Activated CD4-positive, alpha-beta memory T cell treated with anti-CD3 and anti-CD28 coated beads, Interleukin-2, amount 10 ng/mL, durations not matched to agents 7 days and 5 days (primary cell): ENCODE results near the gene PMPCA. TPM values are rescaled to one million over a fixed set of nuclear protein-coding genes. Genes with fewer than 3 reads are reported as not detected.

Experiments
- CTCF ChIA-PET: fragments of 350-600 bp; sonication (Branson Sonifier 250); formaldehyde crosslinking; loops from one replicate; lab custom pipeline; 2021; ENCODE audit warnings: antibody characterized with exemption, inconsistent platforms; lab: Charles Lee
- POLR2A ChIA-PET: fragments of 350-600 bp; sonication (Branson Sonifier 250); formaldehyde crosslinking; loops from one replicate; lab custom pipeline; 2021; ENCODE audit warnings: antibody characterized with exemption; lab: Charles Lee
- DNase-seq: peaks from one replicate; pipeline ENCODE4 v3.0.0-alpha.2; 2020
- H3K27ac Mint-ChIP-seq: one replicate; pipeline ENCODE4 v1.8.0; 2021; ENCODE audit warnings: mild to moderate bottlenecking, mixed read lengths
- H3K27me3 Mint-ChIP-seq: one replicate; pipeline ENCODE4 v1.8.0; 2021; ENCODE audit warnings: mixed read lengths
- H3K36me3 Mint-ChIP-seq: one replicate; pipeline ENCODE4 v1.8.0; 2021; ENCODE audit warnings: low read depth, mixed read lengths
- H3K4me1 Mint-ChIP-seq: one replicate; pipeline ENCODE4 v1.8.0; 2021; ENCODE audit warnings: mixed read lengths
- H3K4me3 Mint-ChIP-seq: one replicate; pipeline ENCODE4 v1.8.0; 2021; ENCODE audit warnings: mild to moderate bottlenecking, mixed read lengths
- H3K9me3 Mint-ChIP-seq: one replicate; pipeline ENCODE4 v1.8.0; 2021; ENCODE audit warnings: mixed read lengths
- total RNA-seq, 2 experiments: library from RNA; stranded (reverse); gene quantifications; one replicate each; pipeline ENCODE4 v1.2.3, GENCODE V29; 2021

PMPCA gene
- total RNA-seq, 2 experiments from 2014 or later, result 56.6 to 62.2 TPM

GRCh38 chr9:136367296-136368145 lies 42.9 kb upstream of the PMPCA start:
- DNase-seq, result no peak
- Mint-ChIP-seq H3K27ac (no peak overlapping the region), H3K4me3 (no peak overlapping the region), H3K27me3 (no peaks in the 10 kb centered on the region), H3K36me3 (no peaks in the 10 kb centered on the region), H3K9me3 (no peaks in the 10 kb centered on the region), H3K4me1 (peaks cover 5% of the 10 kb centered on the region)
- CTCF ChIA-PET, result no interaction called here
- POLR2A ChIA-PET, result interaction anchor here (0.5 to 1.4 kb wide), 3 partner anchors 17 to 166 kb away, joined by 3 to 4 read pairs (median 4); no protein-coding TSS in a partner anchor

DNA sequence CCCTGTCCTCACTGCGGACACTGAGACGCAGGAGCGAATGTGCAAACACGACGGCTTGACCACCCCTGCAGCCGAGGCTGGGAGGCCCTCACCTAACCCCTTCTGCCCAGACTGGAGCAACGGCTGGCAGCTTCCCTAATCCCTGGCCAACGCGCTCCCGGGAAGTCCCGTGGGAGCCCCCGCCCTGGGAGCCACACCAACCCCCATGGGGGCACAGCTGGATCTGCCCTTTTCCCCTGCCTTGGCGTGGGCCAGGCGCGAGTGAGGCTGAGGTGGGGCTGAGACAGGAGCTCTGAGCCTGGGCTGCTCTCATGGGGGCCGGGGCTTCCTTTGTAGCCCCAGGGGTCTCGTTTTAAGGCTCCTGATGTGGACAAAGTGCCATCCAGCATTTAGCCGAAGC lies 42.3 kb upstream of the PMPCA start:
- ChIA-PET POLR2A (interaction anchor here (0.5 kb wide), 1 partner anchor 18 kb away, joined by 4 read pairs; no protein-coding TSS in a partner anchor), CTCF (no interaction called here)
- Mint-ChIP-seq H3K27me3 (no peaks in the 10 kb centered on the region), H3K4me3 (no peak overlapping the region), H3K27ac (no peak overlapping the region), H3K4me1 (no peaks in the 10 kb centered on the region), H3K9me3 (no peaks in the 10 kb centered on the region), H3K36me3 (no peaks in the 10 kb centered on the region)
- no peak for DNase-seq

- no peaks in the 10 kb centered on the region for H3K27me3 Mint-ChIP-seq
- ChIA-PET CTCF (no interaction called here), POLR2A (no interaction called here)
- no peaks in the 10 kb centered on the region for H3K4me1 Mint-ChIP-seq
- no peaks in the 10 kb centered on the region for H3K9me3 Mint-ChIP-seq
- no peaks in the 10 kb centered on the region for H3K36me3 Mint-ChIP-seq
- DNase-seq, result no peak
- H3K4me3 Mint-ChIP-seq, result no peak overlapping the region
- H3K27ac Mint-ChIP-seq, result no peak overlapping the region
These were observed 40.4 kb upstream of the PMPCA start for GRCh38 chr9:136370037-136370436.

DNA sequence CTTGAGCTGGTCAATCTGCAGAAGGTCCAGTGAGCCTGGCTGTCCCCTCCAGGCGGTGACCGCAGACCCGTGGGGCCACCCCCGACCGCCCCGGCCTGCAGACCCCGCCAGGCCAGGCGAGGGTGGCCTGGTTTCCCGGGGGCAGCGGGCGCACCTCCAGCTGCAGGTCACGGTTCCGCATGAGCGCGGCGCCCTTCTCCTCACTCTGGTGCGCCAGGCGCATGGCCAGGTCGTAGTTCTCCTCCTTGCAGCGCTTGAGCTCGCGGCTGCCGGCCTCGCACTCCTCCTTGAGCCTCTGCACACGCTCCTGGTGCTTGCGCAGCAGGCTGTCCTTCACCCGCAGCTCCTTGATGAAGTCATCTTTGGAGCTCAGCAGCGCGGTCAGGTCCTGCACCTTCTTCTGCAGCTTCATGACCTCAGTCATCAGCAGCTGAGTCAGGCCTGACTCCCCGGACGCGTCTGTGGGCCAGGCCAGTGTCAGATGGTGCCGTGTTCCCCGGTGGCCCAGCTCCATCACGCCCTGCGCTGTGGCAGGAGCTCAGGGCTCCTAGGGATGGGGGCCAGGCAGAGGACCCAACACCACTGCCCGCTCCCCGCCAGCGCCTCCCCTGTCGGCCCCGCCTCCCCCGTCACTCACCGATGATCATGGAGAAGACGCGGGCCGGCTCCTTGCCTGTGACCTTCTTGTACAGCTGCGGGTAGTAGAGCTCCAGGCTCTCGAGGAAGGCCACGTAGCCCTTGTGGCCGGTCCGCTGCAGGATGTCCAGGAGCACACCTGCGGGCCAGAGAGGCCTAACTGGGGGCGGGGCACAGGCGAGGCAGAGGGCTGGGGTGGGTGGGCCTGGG lies 39.5 kb upstream of the PMPCA start:
- Mint-ChIP-seq H3K36me3 (no peaks in the 10 kb centered on the region), H3K4me3 (no peak overlapping the region), H3K9me3 (no peaks in the 10 kb centered on the region), H3K4me1 (no peaks in the 10 kb centered on the region), H3K27me3 (no peaks in the 10 kb centered on the region), H3K27ac (no peak overlapping the region)
- CTCF ChIA-PET, result interaction anchor here (1.8 kb wide), 1 partner anchor 8 kb away, joined by 8 read pairs; the partner anchor contains the start of gene DNLZ
- POLR2A ChIA-PET, result no interaction called here
- no peak for DNase-seq

DNA sequence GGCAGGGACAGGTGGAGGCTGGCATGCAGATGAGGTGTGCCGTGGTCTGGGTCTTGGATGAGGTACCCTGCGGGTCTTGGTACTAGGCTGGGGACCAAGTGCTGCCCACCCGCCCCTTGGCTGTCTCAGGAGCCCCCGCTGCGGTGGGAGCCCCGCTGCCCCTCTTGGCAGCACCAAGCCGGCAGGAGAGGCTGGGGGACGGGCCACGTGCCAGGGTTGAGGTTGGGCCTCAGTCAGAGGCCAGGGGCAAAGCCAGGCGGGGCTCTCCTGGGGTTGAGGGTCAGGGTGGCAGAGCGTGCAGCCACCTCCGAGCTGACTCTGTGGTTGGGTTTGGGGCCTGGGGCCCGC lies 39.0 kb upstream of the PMPCA start:
- Mint-ChIP-seq H3K4me1 (no peaks in the 10 kb centered on the region), H3K9me3 (no peaks in the 10 kb centered on the region), H3K27ac (no peak overlapping the region), H3K36me3 (no peaks in the 10 kb centered on the region), H3K27me3 (no peaks in the 10 kb centered on the region), H3K4me3 (no peak overlapping the region)
- no peak for DNase-seq
- ChIA-PET POLR2A (no interaction called here), CTCF (interaction anchor here (1.8 kb wide), 1 partner anchor 8 kb away, joined by 8 read pairs; the partner anchor contains the start of gene DNLZ)

- no peaks in the 10 kb centered on the region for H3K36me3 Mint-ChIP-seq
- no peak overlapping the region for H3K4me3 Mint-ChIP-seq
- CTCF ChIA-PET, result interaction anchor here (1.8 kb wide), 1 partner anchor 9 kb away, joined by 8 read pairs; the partner anchor contains the start of gene DNLZ
- POLR2A ChIA-PET, result no interaction called here
- H3K27ac Mint-ChIP-seq, result no peak overlapping the region
- no peak for DNase-seq
- no peaks in the 10 kb centered on the region for H3K9me3 Mint-ChIP-seq
- no peaks in the 10 kb centered on the region for H3K27me3 Mint-ChIP-seq
- no peaks in the 10 kb centered on the region for H3K4me1 Mint-ChIP-seq
These were observed 38.5 kb upstream of the PMPCA start for GRCh38 chr9:136372006-136372405.

DNA sequence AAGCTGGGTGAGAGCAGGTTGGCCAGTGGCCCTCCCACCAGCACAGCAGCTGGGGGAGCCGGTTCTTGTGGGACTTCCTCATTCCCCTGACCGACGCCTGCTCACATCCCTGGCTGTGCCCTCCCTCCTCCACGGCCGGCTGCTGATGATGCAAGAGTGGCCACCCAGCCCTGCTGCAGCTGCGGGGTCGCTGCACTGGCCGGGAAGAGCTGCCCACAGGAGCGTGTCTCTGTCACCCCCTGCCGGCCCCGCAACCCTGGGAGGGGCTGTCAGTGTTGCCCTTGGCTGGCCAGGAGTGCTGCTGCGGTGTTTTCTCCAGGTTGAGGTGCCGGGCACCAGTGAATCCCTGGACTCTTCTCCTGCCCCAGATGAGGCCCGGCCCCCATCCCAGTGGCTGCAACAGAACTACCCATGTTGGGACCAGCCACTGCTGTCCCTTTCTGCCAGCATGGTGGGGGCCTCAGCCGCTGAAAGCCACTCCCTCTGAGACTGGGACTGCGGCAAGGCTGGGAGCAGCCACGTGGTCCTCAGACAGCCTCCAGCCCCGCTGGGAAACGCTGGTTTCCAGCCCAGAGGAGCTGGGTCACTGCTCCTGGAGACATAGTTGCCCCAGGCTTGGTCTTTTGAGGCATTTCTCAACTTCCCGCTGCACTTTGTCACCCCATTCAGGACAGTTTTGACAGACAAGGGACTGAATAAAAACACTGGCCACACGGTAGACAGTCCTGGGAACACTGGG lies 37.7 kb upstream of the PMPCA start:
- Mint-ChIP-seq H3K27ac (no peak overlapping the region), H3K27me3 (no peaks in the 10 kb centered on the region), H3K9me3 (no peaks in the 10 kb centered on the region), H3K36me3 (no peaks in the 10 kb centered on the region), H3K4me1 (no peaks in the 10 kb centered on the region), H3K4me3 (no peak overlapping the region)
- DNase-seq, result no peak
- ChIA-PET CTCF (interaction anchor here (1.8 kb wide), 1 partner anchor 9 kb away, joined by 8 read pairs; the partner anchor contains the start of gene DNLZ), POLR2A (no interaction called here)

DNA sequence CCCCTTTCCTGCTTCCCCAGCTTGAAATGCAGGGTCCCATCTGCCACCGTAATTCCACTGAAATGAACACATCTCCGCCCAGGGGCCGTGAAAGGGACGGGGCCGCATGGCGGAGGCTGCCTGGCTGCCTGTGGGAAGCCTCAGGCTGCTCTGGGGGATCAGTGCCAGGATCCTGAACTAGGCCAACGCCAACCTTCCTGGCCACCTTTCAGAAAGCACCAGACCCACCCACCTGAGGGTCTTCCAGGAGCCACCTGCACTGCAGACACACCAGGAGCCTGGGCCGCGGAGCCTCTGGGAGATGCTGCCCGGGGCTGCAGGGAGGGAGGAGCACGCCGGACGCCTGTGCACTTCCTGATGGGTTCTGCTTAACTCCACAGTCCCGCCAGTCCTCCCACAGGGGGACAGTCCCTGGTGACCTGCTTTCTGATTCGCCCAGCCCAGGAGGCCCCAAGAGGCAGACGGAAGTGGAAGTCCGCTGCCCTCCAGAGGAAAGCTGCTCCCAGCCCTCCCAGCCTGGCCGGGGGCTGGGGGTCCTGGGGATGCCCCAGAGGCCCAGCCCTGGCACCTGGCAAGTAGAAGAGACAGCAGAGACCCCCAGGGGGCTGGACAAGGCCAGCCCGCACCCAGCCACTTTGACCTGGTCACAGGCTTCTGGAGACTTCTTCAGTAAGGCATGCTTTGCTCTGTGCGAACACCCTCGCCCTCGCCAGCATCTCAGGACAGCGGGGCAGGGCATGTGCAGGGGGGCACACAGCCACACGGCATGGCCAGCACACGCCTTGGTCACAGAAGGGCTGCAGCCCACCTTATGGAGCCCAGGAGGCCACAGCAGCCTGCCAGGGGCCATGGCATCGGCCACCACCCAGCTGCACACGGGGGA lies 36.9 kb upstream of the PMPCA start, which contains the start of gene CARD9:
Gene CARD9, minus strand, starts transcription at position 370 of the 883 bp plus-strand sequence. CDS start 1,591 bp downstream, outside the sequence.
- Mint-ChIP-seq H3K36me3 (no peaks in the 10 kb centered on the region), H3K27me3 (no peaks in the 10 kb centered on the region), H3K4me1 (no peaks in the 10 kb centered on the region), H3K9me3 (no peaks in the 10 kb centered on the region), H3K4me3 (no peak within 1 kb of the TSS), H3K27ac (no peak within 1 kb of the TSS)
- ChIA-PET POLR2A (interaction anchor here (0.8 to 2.2 kb wide), 2 partner anchors 10 to 27 kb away, joined by 4 to 12 read pairs; partner anchors contain the start of gene DNLZ), CTCF (no interaction called here)
- no peak for DNase-seq

DNA sequence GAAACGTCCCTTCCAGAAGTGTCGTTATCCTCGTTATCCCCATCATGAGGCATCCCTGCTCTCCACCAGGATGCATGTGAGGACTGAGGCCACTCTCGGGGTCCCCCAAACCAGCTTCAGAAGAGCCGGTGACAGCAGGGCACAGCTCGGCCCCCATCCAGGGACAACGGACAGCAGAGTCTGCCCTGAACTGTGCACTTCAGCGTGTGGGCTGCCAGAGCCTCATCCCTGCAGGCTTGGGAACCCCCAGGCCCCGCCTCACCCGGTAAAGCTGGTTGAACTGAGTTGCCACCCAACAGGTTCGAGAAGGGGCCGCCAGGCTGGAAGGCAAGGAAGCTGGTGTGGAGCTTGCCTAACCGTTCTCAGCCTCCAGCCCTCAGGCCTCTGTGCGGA lies 36.3 kb upstream of the PMPCA start:
- ChIA-PET CTCF (no interaction called here), POLR2A (interaction anchor here (0.8 to 2.2 kb wide), 2 partner anchors 11 to 27 kb away, joined by 4 to 12 read pairs; partner anchors contain the start of gene DNLZ)
- Mint-ChIP-seq H3K27ac (no peak overlapping the region), H3K27me3 (no peaks in the 10 kb centered on the region), H3K36me3 (no peaks in the 10 kb centered on the region), H3K4me3 (no peak overlapping the region), H3K9me3 (no peaks in the 10 kb centered on the region), H3K4me1 (no peaks in the 10 kb centered on the region)
- DNase-seq, result no peak

- Mint-ChIP-seq H3K27ac (no peak overlapping the region), H3K9me3 (no peaks in the 10 kb centered on the region), H3K4me1 (no peaks in the 10 kb centered on the region), H3K4me3 (no peak overlapping the region), H3K36me3 (no peaks in the 10 kb centered on the region), H3K27me3 (no peaks in the 10 kb centered on the region)
- ChIA-PET POLR2A (interaction anchor here (2.2 kb wide), 1 partner anchor 12 kb away, joined by 12 read pairs; the partner anchor contains the start of gene DNLZ), CTCF (no interaction called here)
- DNase-seq, result no peak
These were observed 35.4 kb upstream of the PMPCA start for GRCh38 chr9:136375096-136375495.

DNA sequence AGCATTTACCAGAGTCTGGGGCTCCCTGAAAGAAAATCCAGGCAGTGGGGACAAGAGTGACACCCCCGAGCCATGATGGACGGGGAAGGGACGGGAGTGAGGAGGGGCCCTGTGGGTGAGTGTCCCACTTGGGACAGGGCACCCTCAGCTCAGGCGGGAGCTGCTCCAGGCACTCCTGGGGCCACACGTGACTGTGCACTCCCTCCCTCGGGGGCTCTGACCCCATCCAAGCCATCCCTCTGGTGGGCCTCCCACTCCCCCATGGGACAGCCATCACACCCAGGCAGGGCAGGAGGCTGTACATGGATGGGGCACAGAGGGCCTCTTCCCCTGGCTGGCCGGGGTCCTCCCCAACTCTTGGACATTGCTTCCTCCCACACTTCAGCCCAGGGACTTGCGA lies 34.0 kb upstream of the PMPCA start:
- Mint-ChIP-seq H3K4me3 (no peak overlapping the region), H3K9me3 (no peaks in the 10 kb centered on the region), H3K27me3 (no peaks in the 10 kb centered on the region), H3K36me3 (no peaks in the 10 kb centered on the region), H3K27ac (no peak overlapping the region), H3K4me1 (no peaks in the 10 kb centered on the region)
- no peak for DNase-seq
- ChIA-PET CTCF (no interaction called here), POLR2A (interaction anchor here (1.1 kb wide), 1 partner anchor 8 kb away, joined by 3 read pairs; no protein-coding TSS in a partner anchor)
